ENCODE data around the gene SORCS2.

SORCS2 gene

GRCh38 chr4:7427831-7428260 lies 235.5 kb downstream of the SORCS2 start:
- no peaks in the 10 kb centered on the region for H3K36me3 ChIP-seq (ENCODE audit: control insufficient read depth, insufficient read depth, low read length)
- H3K9ac ChIP-seq (ENCODE audit: low read length): no peak overlapping the region
- no peaks in the 10 kb centered on the region for H3K27me3 ChIP-seq (ENCODE audit: control insufficient read depth, insufficient read depth, low read length)
- no peak overlapping the region for H3K4me3 ChIP-seq (ENCODE audit: low read depth, low read length)
- H3K4me1 ChIP-seq (ENCODE audit: control insufficient read depth, insufficient read depth, low read length): peaks cover 52% of the 10 kb centered on the region
- H3K9me3 ChIP-seq (ENCODE audit: control insufficient read depth, insufficient read depth, low read depth, low read length): no peaks in the 10 kb centered on the region
- H3K27ac ChIP-seq (ENCODE audit: low read depth, low read length): no peak overlapping the region

GRCh38 chr4:7428261-7429068 lies 236.1 kb downstream of the SORCS2 start:
- H3K9ac ChIP-seq (ENCODE audit: low read length): no peak overlapping the region
- no peaks in the 10 kb centered on the region for H3K36me3 ChIP-seq (ENCODE audit: control insufficient read depth, insufficient read depth, low read length)
- no peak overlapping the region for H3K4me3 ChIP-seq (ENCODE audit: low read depth, low read length)
- no peaks in the 10 kb centered on the region for H3K27me3 ChIP-seq (ENCODE audit: control insufficient read depth, insufficient read depth, low read length)
- H3K27ac ChIP-seq (ENCODE audit: low read depth, low read length): no peak overlapping the region
- H3K4me1 ChIP-seq (ENCODE audit: control insufficient read depth, insufficient read depth, low read length): peaks cover 52% of the 10 kb centered on the region
- H3K9me3 ChIP-seq (ENCODE audit: control insufficient read depth, insufficient read depth, low read depth, low read length): no peaks in the 10 kb centered on the region

- no peak overlapping the region for H3K9ac ChIP-seq (ENCODE audit: low read length)
- no peaks in the 10 kb centered on the region for H3K9me3 ChIP-seq (ENCODE audit: control insufficient read depth, insufficient read depth, low read depth, low read length)
- no peak overlapping the region for H3K27ac ChIP-seq (ENCODE audit: low read depth, low read length)
- H3K36me3 ChIP-seq (ENCODE audit: control insufficient read depth, insufficient read depth, low read length): no peaks in the 10 kb centered on the region
- no peak overlapping the region for H3K4me3 ChIP-seq (ENCODE audit: low read depth, low read length)
- peaks cover 52% of the 10 kb centered on the region for H3K4me1 ChIP-seq (ENCODE audit: control insufficient read depth, insufficient read depth, low read length)
- no peaks in the 10 kb centered on the region for H3K27me3 ChIP-seq (ENCODE audit: control insufficient read depth, insufficient read depth, low read length)
Observed at GRCh38 chr4:7429069-7429416, 236.7 kb downstream of the SORCS2 start.

- no peaks in the 10 kb centered on the region for H3K27me3 ChIP-seq (ENCODE audit: control insufficient read depth, insufficient read depth, low read length)
Observed at GRCh38 chr4:7429601-7430078, 237.3 kb downstream of the SORCS2 start.

GRCh38 chr4:7430368-7430964 lies 238.1 kb downstream of the SORCS2 start:
- Histone ChIP-seq H3K27me3 (ENCODE audit: control insufficient read depth, insufficient read depth, low read length) (no peaks in the 10 kb centered on the region), H3K4me1 (ENCODE audit: control insufficient read depth, insufficient read depth, low read length) (peaks cover 64% of the 10 kb centered on the region), H3K4me3 (ENCODE audit: low read depth, low read length) (no peak overlapping the region), H3K27ac (ENCODE audit: low read depth, low read length) (no peak overlapping the region; the same call in 1 of the 2 replicates), H3K9ac (ENCODE audit: low read length) (peak overlapping the region; percentile 30), H3K9me3 (ENCODE audit: control insufficient read depth, insufficient read depth, low read depth, low read length) (no peaks in the 10 kb centered on the region), H3K36me3 (ENCODE audit: control insufficient read depth, insufficient read depth, low read length) (no peaks in the 10 kb centered on the region)

More at GRCh38 chr4:7429601-7430078, 237.3 kb downstream of the SORCS2 start:
- Histone ChIP-seq H3K9me3 (ENCODE audit: control insufficient read depth, insufficient read depth, low read depth, low read length) (no peaks in the 10 kb centered on the region), H3K27ac (ENCODE audit: low read depth, low read length) (no peak overlapping the region; the same call in 1 of the 2 replicates), H3K9ac (ENCODE audit: low read length) (no peak overlapping the region), H3K4me1 (ENCODE audit: control insufficient read depth, insufficient read depth, low read length) (peaks cover 58% of the 10 kb centered on the region), H3K4me3 (ENCODE audit: low read depth, low read length) (no peak overlapping the region), H3K36me3 (ENCODE audit: control insufficient read depth, insufficient read depth, low read length) (no peaks in the 10 kb centered on the region)

- Histone ChIP-seq H3K9ac (ENCODE audit: low read length) (peak overlapping the region; percentile 30), H3K9me3 (ENCODE audit: control insufficient read depth, insufficient read depth, low read depth, low read length) (no peaks in the 10 kb centered on the region), H3K4me1 (ENCODE audit: control insufficient read depth, insufficient read depth, low read length) (peaks cover 71% of the 10 kb centered on the region), H3K4me3 (ENCODE audit: low read depth, low read length) (no peak overlapping the region), H3K27me3 (ENCODE audit: control insufficient read depth, insufficient read depth, low read length) (no peaks in the 10 kb centered on the region), H3K36me3 (ENCODE audit: control insufficient read depth, insufficient read depth, low read length) (no peaks in the 10 kb centered on the region), H3K27ac (ENCODE audit: low read depth, low read length) (no peak overlapping the region)
Observed at GRCh38 chr4:7430965-7431695, 238.8 kb downstream of the SORCS2 start.

- peaks cover 63% of the 10 kb centered on the region for H3K4me1 ChIP-seq (ENCODE audit: control insufficient read depth, insufficient read depth, low read length)
- no peak overlapping the region for H3K9ac ChIP-seq (ENCODE audit: low read length)
- no peak overlapping the region for H3K4me3 ChIP-seq (ENCODE audit: low read depth, low read length)
- H3K36me3 ChIP-seq (ENCODE audit: control insufficient read depth, insufficient read depth, low read length): no peaks in the 10 kb centered on the region
- H3K27me3 ChIP-seq (ENCODE audit: control insufficient read depth, insufficient read depth, low read length): no peaks in the 10 kb centered on the region
- H3K27ac ChIP-seq (ENCODE audit: low read depth, low read length): no peak overlapping the region
- H3K9me3 ChIP-seq (ENCODE audit: control insufficient read depth, insufficient read depth, low read depth, low read length): no peaks in the 10 kb centered on the region
Observed at GRCh38 chr4:7431696-7432530, 239.6 kb downstream of the SORCS2 start.

- no peaks in the 10 kb centered on the region for H3K36me3 ChIP-seq (ENCODE audit: control insufficient read depth, insufficient read depth, low read length)
- H3K27me3 ChIP-seq (ENCODE audit: control insufficient read depth, insufficient read depth, low read length): no peaks in the 10 kb centered on the region
- H3K27ac ChIP-seq (ENCODE audit: low read depth, low read length): no peak overlapping the region
- H3K9me3 ChIP-seq (ENCODE audit: control insufficient read depth, insufficient read depth, low read depth, low read length): no peaks in the 10 kb centered on the region
- no peak overlapping the region for H3K9ac ChIP-seq (ENCODE audit: low read length)
- peaks cover 56% of the 10 kb centered on the region for H3K4me1 ChIP-seq (ENCODE audit: control insufficient read depth, insufficient read depth, low read length)
- H3K4me3 ChIP-seq (ENCODE audit: low read depth, low read length): no peak overlapping the region
Observed at GRCh38 chr4:7432531-7433375, 240.4 kb downstream of the SORCS2 start.

- peaks cover 48% of the 10 kb centered on the region for H3K4me1 ChIP-seq (ENCODE audit: control insufficient read depth, insufficient read depth, low read length)
- H3K4me3 ChIP-seq (ENCODE audit: low read depth, low read length): no peak overlapping the region
- no peak overlapping the region for H3K27ac ChIP-seq (ENCODE audit: low read depth, low read length)
- H3K27me3 ChIP-seq (ENCODE audit: control insufficient read depth, insufficient read depth, low read length): no peaks in the 10 kb centered on the region
- H3K9me3 ChIP-seq (ENCODE audit: control insufficient read depth, insufficient read depth, low read depth, low read length): no peaks in the 10 kb centered on the region
- H3K9ac ChIP-seq (ENCODE audit: low read length): no peak overlapping the region
- no peaks in the 10 kb centered on the region for H3K36me3 ChIP-seq (ENCODE audit: control insufficient read depth, insufficient read depth, low read length)
Observed at GRCh38 chr4:7433376-7434140, 241.2 kb downstream of the SORCS2 start.
